ENCODE results near the gene GDF15.
A peak's percentile ranks its signal among the peaks of the same experiment; 100 is the strongest.
"Not testable (repeated sequence)": the region's sequence is repeated elsewhere in the genome, so short reads cannot be mapped to it uniquely, and the experiment has no call there.

The GDF15 gene

DNA sequence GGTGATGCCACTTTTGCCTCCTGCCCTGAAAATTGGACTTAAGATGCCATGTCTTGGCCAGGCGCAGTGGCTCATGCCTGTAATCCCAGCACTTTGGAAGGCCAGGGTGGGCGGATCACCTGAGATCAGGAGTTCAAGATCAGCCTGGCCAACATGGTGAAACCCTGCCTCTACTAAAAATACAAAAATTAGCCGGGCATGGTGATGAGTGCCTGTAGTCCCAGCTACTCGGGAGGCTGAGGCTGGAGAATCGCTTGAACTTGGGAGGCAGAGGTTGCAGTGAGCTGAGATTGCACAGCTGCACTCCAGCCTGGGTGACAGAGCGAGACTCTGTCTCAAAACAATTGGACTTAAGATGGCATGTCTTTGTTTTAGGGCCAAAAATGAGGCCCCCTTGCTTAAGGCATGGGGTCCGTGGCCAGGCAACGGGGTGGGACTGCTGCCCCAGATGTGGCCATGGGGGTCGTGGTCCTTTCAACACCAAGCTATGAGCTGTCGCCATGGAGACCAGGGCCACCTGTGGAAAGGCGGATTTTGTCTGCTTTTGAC lies 21.6 kb upstream of the GDF15 start:
- not testable (repeated sequence) for DNase-seq (ENCODE audit: low spot score)

DNA sequence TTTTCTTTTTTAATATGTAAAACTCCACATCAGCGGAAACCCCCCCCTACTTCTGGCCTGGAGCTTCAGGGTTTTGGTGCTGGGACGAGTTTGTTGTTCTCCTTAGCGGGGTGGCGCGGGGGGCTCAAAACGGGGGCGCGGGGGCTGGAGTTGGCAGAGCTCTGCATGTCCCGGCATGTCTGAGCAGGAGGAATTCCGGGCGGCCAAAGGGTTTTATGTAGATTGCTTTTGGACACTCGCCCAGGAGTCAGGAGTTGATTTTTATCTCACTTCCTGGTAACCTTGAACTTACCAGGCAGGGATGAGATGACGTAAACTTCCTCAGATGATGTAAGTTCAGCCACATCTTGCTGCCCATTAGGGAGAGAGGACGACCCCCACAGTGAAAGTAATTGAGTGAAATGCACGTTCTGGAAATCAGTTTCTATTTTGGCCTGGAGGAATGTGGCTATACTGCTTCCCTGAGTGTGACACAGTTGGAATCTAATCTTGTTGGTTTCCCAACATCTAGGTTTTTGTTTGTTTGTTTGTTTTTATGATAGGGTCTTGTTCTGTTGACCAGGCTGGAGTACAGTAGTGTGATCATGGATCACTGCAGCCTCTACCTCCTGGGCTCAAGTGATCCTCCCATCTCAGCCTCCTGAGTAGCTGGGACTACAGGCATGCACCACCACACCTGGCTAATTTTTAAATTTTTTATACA lies 21.0 kb upstream of the GDF15 start:
- DNase-seq (ENCODE audit: low spot score), result peak; percentile 74

- DNase-seq (ENCODE audit: low spot score), result no peak
Measured at GRCh38 chr19:18366021-18366435, 19.9 kb upstream of the GDF15 start.

- DNase-seq (ENCODE audit: low spot score), result no peak
Measured at GRCh38 chr19:18368504-18369222, 17.3 kb upstream of the GDF15 start.

- DNase-seq (ENCODE audit: low spot score), result no peak
Measured at GRCh38 chr19:18373407-18373891, 12.5 kb upstream of the GDF15 start.

DNA sequence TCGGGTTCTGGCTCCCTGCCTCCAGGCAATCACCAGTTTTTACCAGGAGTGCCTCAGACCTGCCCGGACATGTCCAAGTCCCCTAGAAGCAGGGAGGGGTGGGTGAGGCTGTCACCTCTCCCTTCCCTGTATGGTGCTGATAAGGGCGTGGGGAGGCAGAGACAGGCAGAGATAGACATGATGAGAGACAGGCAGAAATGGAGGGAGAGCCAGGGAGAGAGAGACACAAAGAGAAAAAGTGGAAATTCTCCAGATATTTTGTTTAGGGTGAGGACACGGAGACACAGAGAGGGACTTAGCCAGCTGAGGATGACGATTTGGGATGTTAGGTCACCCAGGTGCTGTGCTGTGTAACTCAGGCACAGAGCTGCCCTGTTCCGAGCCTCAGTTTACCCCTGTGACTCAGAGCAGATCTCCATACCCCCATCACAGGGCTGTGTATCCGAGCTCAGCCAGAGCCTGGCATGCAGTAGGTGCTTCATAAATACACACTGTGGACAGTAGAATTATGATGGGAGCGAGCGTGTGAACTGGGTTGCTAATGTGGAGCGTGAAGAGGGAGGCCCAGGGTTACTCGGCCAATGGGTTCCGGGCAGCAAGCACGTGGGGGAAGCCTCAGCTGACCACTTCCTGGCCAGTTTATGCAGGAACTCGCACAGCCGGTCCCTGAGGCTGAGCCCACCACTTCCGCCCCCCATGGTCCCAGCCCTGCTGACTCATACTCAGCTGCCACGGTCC lies 11.9 kb upstream of the GDF15 start:
- DNase-seq (ENCODE audit: low spot score), result peak; percentile 95

GRCh38 chr19:18377026-18377425 lies 8.9 kb upstream of the GDF15 start:
- DNase-seq (ENCODE audit: low spot score), result no peak

- DNase-seq (ENCODE audit: low spot score), result peak; percentile 94
Measured at GRCh38 chr19:18379803-18380747, 5.9 kb upstream of the GDF15 start.

DNA sequence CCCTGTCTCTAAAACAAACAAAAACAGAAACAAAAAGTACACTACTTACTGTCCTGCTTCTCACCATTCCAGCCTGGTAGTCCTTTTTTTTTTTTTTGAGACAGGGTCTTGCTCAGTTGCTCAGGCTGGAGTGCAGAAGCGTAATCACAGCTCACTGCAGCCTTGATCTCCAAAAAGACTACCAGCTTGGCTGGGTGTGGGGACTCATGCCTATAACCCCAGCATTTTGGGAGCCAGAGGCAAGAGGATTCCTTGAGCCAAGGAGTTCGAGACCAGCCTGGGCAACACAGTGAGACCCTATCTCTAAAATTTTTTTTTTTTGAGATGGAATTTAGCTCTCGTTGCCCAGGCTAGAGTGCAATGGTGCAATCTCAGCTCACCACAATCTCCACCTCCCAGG lies 5.1 kb upstream of the GDF15 start:
- no peak for DNase-seq (ENCODE audit: low spot score)

DNA sequence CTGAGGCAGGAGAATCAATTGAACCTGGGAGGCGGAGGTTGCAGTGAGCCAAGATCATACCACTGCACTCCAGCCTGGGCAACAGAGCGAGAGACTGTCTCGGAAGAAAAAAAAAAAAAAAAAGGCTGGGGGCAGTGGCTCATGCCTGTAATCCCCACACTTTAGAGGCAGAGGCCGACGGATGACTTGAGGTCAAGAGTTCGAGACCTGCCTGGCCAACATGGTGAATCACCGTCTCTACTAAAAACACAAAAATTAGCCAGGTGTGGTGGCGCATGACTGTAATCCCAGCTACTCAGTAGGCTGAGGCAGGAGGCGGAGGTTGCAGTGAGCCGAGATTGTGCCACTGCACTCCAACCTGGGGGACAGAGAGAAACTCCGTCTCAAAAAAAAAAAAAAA lies 2.3 kb upstream of the GDF15 start:
- DNase-seq (ENCODE audit: low spot score), result not testable (repeated sequence)

GRCh38 chr19:18384775-18385174 lies 1.2 kb upstream of the GDF15 start:
- DNase-seq (ENCODE audit: low spot score), result no peak

- DNase-seq (ENCODE audit: low spot score), result no peak
Measured at GRCh38 chr19:18385359-18385674, 641 bp upstream of the GDF15 start.

GRCh38 chr19:18386543-18387271 lies 749 bp downstream of the GDF15 start:
- peak; percentile 67 for DNase-seq (ENCODE audit: low spot score)

- peak; percentile 91 for DNase-seq (ENCODE audit: low spot score)
Measured at GRCh38 chr19:18388100-18388959, 2.4 kb downstream of the GDF15 start.

GRCh38 chr19:18388960-18389725 lies 3.2 kb downstream of the GDF15 start:
- no peak for DNase-seq (ENCODE audit: low spot score)

- DNase-seq (ENCODE audit: low spot score), result no peak
Measured at GRCh38 chr19:18389726-18390064, 3.7 kb downstream of the GDF15 start.

GRCh38 chr19:18390065-18390907 lies 4.3 kb downstream of the GDF15 start:
- DNase-seq (ENCODE audit: low spot score), result no peak

DNA sequence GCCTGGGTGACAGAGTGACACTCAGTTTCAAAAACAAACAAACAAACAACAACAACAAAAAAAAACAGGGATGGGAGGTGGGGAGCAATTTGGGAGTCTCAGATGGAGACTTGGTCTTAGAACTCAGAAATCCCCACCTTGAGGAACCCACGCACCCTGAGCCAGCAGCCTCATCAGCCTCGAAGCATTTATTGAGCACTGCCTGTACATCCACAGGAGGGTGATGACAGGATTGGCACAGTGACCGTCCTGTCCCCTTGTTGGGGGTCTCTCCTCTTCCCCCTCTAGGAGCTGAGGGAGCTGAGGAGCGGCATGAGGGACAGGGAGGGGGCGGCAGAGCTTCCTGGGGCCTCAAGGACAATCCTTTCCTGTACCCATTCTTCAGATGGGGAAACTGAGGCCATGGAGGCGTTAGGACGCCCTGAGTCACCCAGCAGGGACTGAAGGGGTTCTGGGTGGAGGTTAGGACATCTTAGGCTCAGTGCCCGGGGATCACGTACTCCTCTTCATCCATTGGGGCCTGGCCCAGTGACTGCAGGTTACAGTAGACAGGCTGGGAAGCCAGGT lies 5.6 kb downstream of the GDF15 start:
- no peak for DNase-seq (ENCODE audit: low spot score)
